ENCODE data around the gene CYTH4.
"Not testable (repeated sequence)": the region's sequence is repeated elsewhere in the genome, so short reads cannot be mapped to it uniquely, and the experiment has no call there.

Gene CYTH4, protein sequence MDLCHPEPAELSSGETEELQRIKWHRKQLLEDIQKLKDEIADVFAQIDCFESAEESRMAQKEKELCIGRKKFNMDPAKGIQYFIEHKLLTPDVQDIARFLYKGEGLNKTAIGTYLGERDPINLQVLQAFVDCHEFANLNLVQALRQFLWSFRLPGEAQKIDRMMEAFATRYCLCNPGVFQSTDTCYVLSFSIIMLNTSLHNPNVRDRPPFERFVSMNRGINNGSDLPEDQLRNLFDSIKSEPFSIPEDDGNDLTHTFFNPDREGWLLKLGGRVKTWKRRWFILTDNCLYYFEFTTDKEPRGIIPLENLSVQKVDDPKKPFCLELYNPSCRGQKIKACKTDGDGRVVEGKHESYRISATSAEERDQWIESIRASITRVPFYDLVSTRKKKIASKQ

GRCh38 chr22:37282385-37282677 is at the start of gene CYTH4:
CYTH4 (plus strand) TSS chr22:37282508; CDS start chr22:37282570, 62 bp downstream.
- ChIA-PET CTCF (interaction anchor here (0.5 kb wide), 1 partner anchor 33 kb away, joined by 4 read pairs; no protein-coding TSS in a partner anchor), POLR2A (no interaction called here)
- TF ChIP-seq SP1 (IDR thresholded peaks at IDR 0.05) (no peak), LEF1 (IDR thresholded peaks at IDR 0.05; ENCODE audit: borderline replicate concordance) (no peak), TARDBP (IDR thresholded peaks at IDR 0.05) (no peak), L3MBTL2 (conservative IDR thresholded peaks at IDR 0.05) (no peak), PKNOX1 (IDR thresholded peaks at IDR 0.05) (no peak)
- DNase-seq (ENCODE audit: extremely low spot score), result no peak

DNA sequence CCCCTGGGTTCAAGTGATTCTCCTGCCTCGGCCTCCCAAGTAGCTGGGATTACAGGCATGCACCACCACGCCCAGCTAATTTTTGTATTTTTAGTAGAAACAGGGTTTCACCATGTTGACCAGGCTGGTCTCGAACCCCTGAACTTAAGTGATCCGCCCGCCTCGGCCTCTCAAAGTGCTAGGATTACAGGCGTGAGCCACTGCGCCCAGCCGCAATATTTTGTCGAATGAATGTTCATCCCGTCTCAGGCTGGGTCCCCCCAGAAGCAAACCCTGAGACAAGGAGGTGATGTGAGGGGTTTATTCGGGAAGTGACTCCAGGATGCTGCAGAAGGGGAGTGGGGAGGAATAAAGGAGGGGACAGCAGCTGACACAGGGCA is 48.9 kb upstream of the CYTH4 start:
- POLR2A ChIA-PET; CTCF ChIA-PET; DNase-seq (ENCODE audit: extremely low spot score): not testable (repeated sequence)

- TF ChIP-seq FOXK2 (IDR thresholded peaks at IDR 0.05) (no peak), ARNT (IDR thresholded peaks at IDR 0.05) (no peak), FOXA1 (IDR thresholded peaks at IDR 0.05) (no peak), BHLHE40 (IDR thresholded peaks at IDR 0.05; ENCODE audit: borderline replicate concordance) (no peak), ZNF384 (IDR thresholded peaks at IDR 0.05) (no peak), FOXM1 (IDR thresholded peaks at IDR 0.05; ENCODE audit: borderline replicate concordance) (no peak), SP1 (IDR thresholded peaks at IDR 0.05) (no peak), CTBP1 (IDR thresholded peaks at IDR 0.05; ENCODE audit: borderline replicate concordance) (no peak), LEF1 (IDR thresholded peaks at IDR 0.05; ENCODE audit: borderline replicate concordance) (no peak), SUZ12 (IDR thresholded peaks at IDR 0.05) (no peak), L3MBTL2 (conservative IDR thresholded peaks at IDR 0.05) (no peak), ELF4 (IDR thresholded peaks at IDR 0.05) (no peak), PKNOX1 (IDR thresholded peaks at IDR 0.05) (no peak), TARDBP (IDR thresholded peaks at IDR 0.05) (no peak), HDGF (IDR thresholded peaks at IDR 0.05; ENCODE audit: borderline replicate concordance) (no peak), NFRKB (IDR thresholded peaks at IDR 0.05) (no peak)
- no peak for DNase-seq (ENCODE audit: extremely low spot score)
- POLR2A ChIA-PET, result no interaction called here
- CTCF ChIA-PET, result no interaction called here
Measured at GRCh38 chr22:37233751-37234631, 48.3 kb upstream of the CYTH4 start.

GRCh38 chr22:37234736-37235711 is 47.3 kb upstream of the CYTH4 start:
- POLR2A ChIA-PET, result no interaction called here
- CTCF ChIA-PET, result no interaction called here
- DNase-seq (ENCODE audit: extremely low spot score), result no peak
- TF ChIP-seq HDGF (IDR thresholded peaks at IDR 0.05; ENCODE audit: borderline replicate concordance) (no peak), PKNOX1 (IDR thresholded peaks at IDR 0.05) (no peak), BHLHE40 (IDR thresholded peaks at IDR 0.05; ENCODE audit: borderline replicate concordance) (no peak), TARDBP (IDR thresholded peaks at IDR 0.05) (no peak), NFRKB (IDR thresholded peaks at IDR 0.05) (no peak), FOXM1 (IDR thresholded peaks at IDR 0.05; ENCODE audit: borderline replicate concordance) (no peak), ZNF384 (IDR thresholded peaks at IDR 0.05) (no peak), ELF4 (IDR thresholded peaks at IDR 0.05) (no peak), CTBP1 (IDR thresholded peaks at IDR 0.05; ENCODE audit: borderline replicate concordance) (no peak), FOXA1 (IDR thresholded peaks at IDR 0.05) (no peak), ARNT (IDR thresholded peaks at IDR 0.05) (no peak), FOXK2 (IDR thresholded peaks at IDR 0.05) (no peak), SUZ12 (IDR thresholded peaks at IDR 0.05) (no peak), LEF1 (IDR thresholded peaks at IDR 0.05; ENCODE audit: borderline replicate concordance) (no peak), SP1 (IDR thresholded peaks at IDR 0.05) (no peak), L3MBTL2 (conservative IDR thresholded peaks at IDR 0.05) (no peak)

GRCh38 chr22:37235897-37236607 is 46.3 kb upstream of the CYTH4 start:
- ChIA-PET CTCF (no interaction called here), POLR2A (no interaction called here)
- no peak for TF ChIP-seq NFRKB (IDR thresholded peaks at IDR 0.05)
- no peak for TF ChIP-seq FOXM1 (IDR thresholded peaks at IDR 0.05; ENCODE audit: borderline replicate concordance)
- no peak for TF ChIP-seq PKNOX1 (IDR thresholded peaks at IDR 0.05)
- no peak for TF ChIP-seq FOXK2 (IDR thresholded peaks at IDR 0.05)
- TF ChIP-seq ARNT (IDR thresholded peaks at IDR 0.05), result no peak
- no peak for TF ChIP-seq BHLHE40 (IDR thresholded peaks at IDR 0.05; ENCODE audit: borderline replicate concordance)
- no peak for TF ChIP-seq ELF4 (IDR thresholded peaks at IDR 0.05)
- TF ChIP-seq SUZ12 (IDR thresholded peaks at IDR 0.05), result no peak
- TF ChIP-seq LEF1 (IDR thresholded peaks at IDR 0.05; ENCODE audit: borderline replicate concordance), result no peak
- no peak for TF ChIP-seq FOXA1 (IDR thresholded peaks at IDR 0.05)
- no peak for DNase-seq (ENCODE audit: extremely low spot score)
